HepG2 (cell line): ENCODE data around the gene GRP. TPM values are rescaled to one million over a fixed set of nuclear protein-coding genes. Genes with fewer than 3 reads are reported as not detected.

Experiments
- BATF2 ChIP-seq: sonication (generic); formaldehyde crosslinking; IDR thresholded peaks from 2 replicates; pipeline ENCODE4 v1.8.0; 2022; ENCODE audit warnings: mild to moderate bottlenecking, missing genetic modification reagents, moderate library complexity
- BCL6 ChIP-seq: IDR thresholded peaks from 2 replicates; pipeline ENCODE4 v1.6.1; 2016; ENCODE audit warnings: missing genetic modification reagents, missing compliant biosample characterization
- CBX2 ChIP-seq, 2 experiments: fragments of 200-600 bp in 1 of 2; sonication (generic); formaldehyde crosslinking in 1 of 2; IDR thresholded peaks; 2 replicates each; pipeline versions ENCODE4 v1.7.0 to v1.8.1; 2018 to 2022; ENCODE audit warnings: low read depth in 2 of 2, low read length in 1 of 2, mild to moderate bottlenecking in 1 of 2, missing genetic modification reagents in 1 of 2
- CCAR2 ChIP-seq: fragments of 200-400 bp; formaldehyde crosslinking; optimal IDR thresholded peaks from 2 replicates; pipeline ENCODE3; 2018; ENCODE audit warnings: low read depth, mild to moderate bottlenecking, low read length, moderate library complexity
- ELK4 ChIP-seq: sonication (generic); formaldehyde crosslinking; IDR thresholded peaks from 2 replicates; pipeline ENCODE4 v1.9.0; 2021; ENCODE audit warnings: missing genetic modification reagents, borderline replicate concordance
- GABPB1 ChIP-seq: IDR thresholded peaks from 2 replicates; pipeline ENCODE4 v1.6.1; 2016; ENCODE audit warnings: mild to moderate bottlenecking, missing genetic modification reagents, moderate library complexity, missing compliant biosample characterization
- KLF6 ChIP-seq: IDR thresholded peaks from 2 replicates; pipeline ENCODE4 v1.8.0; 2016; ENCODE audit warnings: missing biosample characterization, missing genetic modification reagents
- NCOA1 ChIP-seq: sonication (generic); formaldehyde crosslinking; IDR thresholded peaks from 2 replicates; pipeline ENCODE4 v1.9.0; 2021; ENCODE audit warnings: missing genetic modification reagents
- SAP130 ChIP-seq: IDR thresholded peaks from 2 replicates; pipeline ENCODE4 v1.6.1; 2016; ENCODE audit warnings: low read depth
- STAG1 ChIP-seq: sonication (generic); formaldehyde crosslinking; IDR thresholded peaks from 2 replicates; pipeline ENCODE4 v1.4.0; 2020; ENCODE audit warnings: missing genetic modification reagents
- ZNF225 ChIP-seq: sonication (generic); formaldehyde crosslinking; IDR thresholded peaks from 2 replicates; pipeline ENCODE4 v1.4.0; 2020; ENCODE audit warnings: mild to moderate bottlenecking, missing genetic modification reagents
- ZNF484 ChIP-seq: sonication (generic); formaldehyde crosslinking; IDR thresholded peaks from 2 replicates; pipeline ENCODE4 v1.5.1; 2020; ENCODE audit warnings: mild to moderate bottlenecking, low read depth, missing genetic modification reagents, borderline replicate concordance
- ZNF574 ChIP-seq: sonication (generic); formaldehyde crosslinking; IDR thresholded peaks from 2 replicates; pipeline ENCODE4 v1.4.0; 2020; ENCODE audit warnings: missing genetic modification reagents
- ZSCAN31 ChIP-seq: sonication (generic); formaldehyde crosslinking; IDR thresholded peaks from 2 replicates; pipeline ENCODE4 v1.5.0; 2020; ENCODE audit warnings: low read depth, mild to moderate bottlenecking, missing genetic modification reagents
- polyA plus RNA-seq, 8 experiments: library from polyadenylated mRNA; depleted of rRNA in 3 of 8; stranded (reverse) in 7 of 8; unstranded in 1 of 8; fragments of >200 nt; fragmentation: Illumina TruSeq in 4 of 8; extraction: Trizol in 4 of 8; gene quantifications; 2 replicates each; pipeline versions ENCODE4 v1.2.1 to v1.2.3, GENCODE V29; 2011 to 2016; ENCODE audit warnings: low read depth in 4 of 8, missing spikeins in 1 of 8, mixed read lengths in 1 of 8; ENCODE audit not compliant: insufficient read depth in 1 of 8
- total RNA-seq, 5 experiments: library from RNA; depleted of rRNA; stranded (reverse); fragments of >200 nt; fragmentation: Illumina TruSeq; extraction: Trizol; gene quantifications; 2 replicates each; pipeline ENCODE4 v1.2.3, GENCODE V29; 2016; ENCODE audit warnings: low read depth in 1 of 5
- TF ChIP-seq, protein P1 (sequence below): sonication (generic); formaldehyde crosslinking; IDR thresholded peaks from 2 replicates; pipeline ENCODE4 v1.5.1; 2020; ENCODE audit warnings: mild to moderate bottlenecking, missing genetic modification reagents, moderate library complexity
- TF ChIP-seq, protein P2 (sequence below), 2 experiments: sonication (generic) in 1 of 2; formaldehyde crosslinking in 1 of 2; IDR thresholded peaks; 2 replicates each; pipeline versions ENCODE4 v1.4.0 to v1.6.1; 2018 to 2020; ENCODE audit warnings: missing genetic modification reagents in 2 of 2, borderline replicate concordance in 1 of 2, low read depth in 1 of 2, mild to moderate bottlenecking in 1 of 2, missing biosample characterization in 1 of 2

The GRP gene
- total and polyA plus RNA-seq, 2 of the 13 experiments (the other 11 are each of a cell fraction or from before 2014, with no cell fraction given), result not detected

DNA sequence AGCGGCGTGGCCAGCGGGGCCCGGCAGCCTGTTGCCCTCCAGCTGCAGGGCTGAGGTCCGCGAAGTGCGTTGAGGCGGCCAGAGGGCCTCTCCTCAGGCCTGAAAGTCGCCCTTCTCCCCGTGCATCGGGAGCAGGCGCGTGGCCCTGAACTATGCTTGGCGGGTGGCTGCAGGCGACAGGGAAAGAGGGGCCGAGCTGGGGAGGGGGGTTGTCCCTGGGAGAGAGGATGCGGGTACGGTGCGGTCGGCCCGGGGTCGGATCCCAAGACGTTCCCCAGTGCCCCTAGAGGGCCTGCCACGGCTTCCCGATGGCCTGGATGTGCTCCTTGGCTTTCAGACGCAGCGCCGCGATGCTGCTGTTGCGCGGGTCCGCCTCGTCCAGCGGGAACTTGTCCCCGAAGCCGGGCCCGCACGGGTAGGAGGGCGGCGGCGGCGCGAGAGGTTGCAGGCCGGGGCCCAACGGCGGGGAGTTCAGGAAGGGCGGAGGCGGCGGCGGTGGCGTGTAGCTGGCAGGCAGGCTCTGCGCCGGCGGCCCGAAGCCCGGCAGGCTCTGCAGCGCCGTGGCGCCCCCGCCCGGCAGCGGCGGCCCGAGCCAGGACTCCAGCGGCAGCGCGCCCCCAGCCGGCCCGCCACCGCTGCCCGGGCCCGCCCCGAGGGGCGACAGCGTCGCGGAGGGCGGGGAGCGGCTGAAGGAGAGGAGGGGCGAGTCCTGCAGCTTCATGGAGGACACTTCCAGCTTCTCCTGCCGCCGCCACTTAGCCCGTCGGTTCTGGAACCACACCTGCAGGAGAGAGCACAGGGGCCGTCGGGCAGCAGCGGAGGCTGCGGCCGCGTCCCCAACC lies 49.0 kb downstream of the GRP start (continued):
- TF ChIP-seq ZNF484 (CRISPR knock-in tag) (no peak), GABPB1 (peak; percentile 56; the same call in 1 of the 2 replicates), ZSCAN31 (CRISPR knock-in tag) (0 out of 2 replicates have a peak, but pooled peaks have one; percentile 46), BCL6 (0 out of 2 replicates have a peak, but pooled peaks have one; percentile 16), ZNF574 (CRISPR knock-in tag) (peak; percentile 23; the same call in 1 of the 2 replicates), SAP130 (CRISPR knock-in tag) (peak; percentile 9; the same call in 1 of the 2 replicates), BATF2 (no peak), KLF6 (no peak), STAG1 (CRISPR knock-in tag) (peak; percentile 46; the same call in 1 of the 2 replicates), NCOA1 (CRISPR knock-in tag) (no peak), ELK4 (CRISPR knock-in tag) (no peak), CCAR2 (no peak), CBX2 (IDR thresholded peaks at IDR 0.05; ENCODE audit: low read depth, low read length) (no peak), CBX2 (CRISPR knock-in tag; IDR thresholded peaks at IDR 0.05; ENCODE audit: low read depth) (peak; percentile 85; the same call in 1 of the 2 replicates), ZNF225 (CRISPR knock-in tag) (0 out of 2 replicates have a peak, but pooled peaks have one; percentile 24)
- TF ChIP-seq, protein P1, sequence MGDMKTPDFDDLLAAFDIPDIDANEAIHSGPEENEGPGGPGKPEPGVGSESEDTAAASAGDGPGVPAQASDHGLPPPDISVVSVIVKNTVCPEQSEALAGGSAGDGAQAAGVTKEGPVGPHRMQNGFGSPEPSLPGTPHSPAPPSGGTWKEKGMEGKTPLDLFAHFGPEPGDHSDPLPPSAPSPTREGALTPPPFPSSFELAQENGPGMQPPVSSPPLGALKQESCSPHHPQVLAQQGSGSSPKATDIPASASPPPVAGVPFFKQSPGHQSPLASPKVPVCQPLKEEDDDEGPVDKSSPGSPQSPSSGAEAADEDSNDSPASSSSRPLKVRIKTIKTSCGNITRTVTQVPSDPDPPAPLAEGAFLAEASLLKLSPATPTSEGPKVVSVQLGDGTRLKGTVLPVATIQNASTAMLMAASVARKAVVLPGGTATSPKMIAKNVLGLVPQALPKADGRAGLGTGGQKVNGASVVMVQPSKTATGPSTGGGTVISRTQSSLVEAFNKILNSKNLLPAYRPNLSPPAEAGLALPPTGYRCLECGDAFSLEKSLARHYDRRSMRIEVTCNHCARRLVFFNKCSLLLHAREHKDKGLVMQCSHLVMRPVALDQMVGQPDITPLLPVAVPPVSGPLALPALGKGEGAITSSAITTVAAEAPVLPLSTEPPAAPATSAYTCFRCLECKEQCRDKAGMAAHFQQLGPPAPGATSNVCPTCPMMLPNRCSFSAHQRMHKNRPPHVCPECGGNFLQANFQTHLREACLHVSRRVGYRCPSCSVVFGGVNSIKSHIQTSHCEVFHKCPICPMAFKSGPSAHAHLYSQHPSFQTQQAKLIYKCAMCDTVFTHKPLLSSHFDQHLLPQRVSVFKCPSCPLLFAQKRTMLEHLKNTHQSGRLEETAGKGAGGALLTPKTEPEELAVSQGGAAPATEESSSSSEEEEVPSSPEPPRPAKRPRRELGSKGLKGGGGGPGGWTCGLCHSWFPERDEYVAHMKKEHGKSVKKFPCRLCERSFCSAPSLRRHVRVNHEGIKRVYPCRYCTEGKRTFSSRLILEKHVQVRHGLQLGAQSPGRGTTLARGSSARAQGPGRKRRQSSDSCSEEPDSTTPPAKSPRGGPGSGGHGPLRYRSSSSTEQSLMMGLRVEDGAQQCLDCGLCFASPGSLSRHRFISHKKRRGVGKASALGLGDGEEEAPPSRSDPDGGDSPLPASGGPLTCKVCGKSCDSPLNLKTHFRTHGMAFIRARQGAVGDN (CRISPR knock-in tag), result peak; percentile 66
- TF ChIP-seq, protein P2, sequence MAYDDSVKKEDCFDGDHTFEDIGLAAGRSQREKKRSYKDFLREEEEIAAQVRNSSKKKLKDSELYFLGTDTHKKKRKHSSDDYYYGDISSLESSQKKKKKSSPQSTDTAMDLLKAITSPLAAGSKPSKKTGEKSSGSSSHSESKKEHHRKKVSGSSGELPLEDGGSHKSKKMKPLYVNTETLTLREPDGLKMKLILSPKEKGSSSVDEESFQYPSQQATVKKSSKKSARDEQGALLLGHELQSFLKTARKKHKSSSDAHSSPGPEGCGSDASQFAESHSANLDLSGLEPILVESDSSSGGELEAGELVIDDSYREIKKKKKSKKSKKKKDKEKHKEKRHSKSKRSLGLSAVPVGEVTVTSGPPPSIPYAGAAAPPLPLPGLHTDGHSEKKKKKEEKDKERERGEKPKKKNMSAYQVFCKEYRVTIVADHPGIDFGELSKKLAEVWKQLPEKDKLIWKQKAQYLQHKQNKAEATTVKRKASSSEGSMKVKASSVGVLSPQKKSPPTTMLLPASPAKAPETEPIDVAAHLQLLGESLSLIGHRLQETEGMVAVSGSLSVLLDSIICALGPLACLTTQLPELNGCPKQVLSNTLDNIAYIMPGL (CRISPR knock-in tag; IDR thresholded peaks at IDR 0.05; ENCODE audit: borderline replicate concordance in 1 of 2, low read depth in 1 of 2), result peak in 1 of 2 experiments; percentile 56; a peak in 1 of 4 replicates
